ACHN (cell line): Measurements from ENCODE around the gene ZNF280D.

ENCODE experiments used
- DNase-seq: peaks from one replicate; pipeline ENCODE4 v3.0.0-alpha.2; 2015
- in situ Hi-C: cut with HindIII; loops from 2 replicates; pipeline ENCODE4 v1.10.0; 2017; ENCODE audit warnings: low sequenced_read_pairs, low pct_ligation_motif_present, low pct_unique_long_range_greater_than_20kb

Gene ZNF280D

DNA sequence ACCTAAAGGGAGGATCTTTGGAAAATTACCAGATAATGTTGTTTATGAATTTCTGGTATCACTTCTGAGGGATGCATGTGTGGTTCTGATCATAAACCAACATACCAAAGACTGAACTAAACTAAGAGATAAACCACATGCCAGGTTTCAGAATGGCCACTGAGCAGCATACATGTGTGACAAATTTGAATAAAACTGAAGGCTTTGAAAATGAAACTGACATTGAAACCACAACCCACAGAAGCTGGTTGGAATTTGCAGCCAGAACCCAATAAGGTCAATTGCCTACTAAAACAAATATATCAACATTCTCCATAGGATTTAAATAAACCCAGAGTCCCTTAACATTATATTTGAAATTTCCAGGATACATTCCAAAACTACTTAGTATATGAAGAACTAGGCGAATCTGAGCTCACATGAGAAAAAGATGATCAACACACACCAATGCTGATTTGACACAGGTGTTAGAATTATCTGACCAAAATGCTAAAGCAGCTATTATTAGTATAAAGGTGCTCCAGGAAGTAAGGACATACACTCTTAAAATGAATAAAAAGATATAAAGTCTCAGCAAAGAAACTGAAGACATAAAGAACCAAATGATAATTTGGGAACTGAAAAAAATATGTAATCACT lies 125.0 kb downstream of the ZNF280D start:
- no peak for DNase-seq
- in situ Hi-C loops: no loop called here

DNA sequence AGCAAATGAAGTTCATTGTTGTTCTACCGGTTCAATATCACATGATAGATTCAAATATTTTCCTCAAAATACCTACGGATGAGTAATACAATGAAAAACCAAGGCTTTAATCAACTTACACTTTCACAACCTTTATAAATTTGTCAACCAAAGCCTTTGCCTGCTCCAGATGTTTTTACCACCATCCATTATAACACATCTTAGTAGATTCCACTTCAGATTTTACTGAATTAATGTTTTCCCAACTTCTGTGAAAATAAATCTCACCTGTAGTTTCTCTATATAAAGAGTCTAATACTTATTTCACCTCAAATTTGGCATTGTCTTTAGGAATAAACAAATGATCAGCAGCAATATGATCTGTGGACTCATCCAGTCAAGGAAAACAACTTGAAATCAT lies 131.1 kb downstream of the ZNF280D start:
- in situ Hi-C loops: no loop called here
- DNase-seq: no peak

DNA sequence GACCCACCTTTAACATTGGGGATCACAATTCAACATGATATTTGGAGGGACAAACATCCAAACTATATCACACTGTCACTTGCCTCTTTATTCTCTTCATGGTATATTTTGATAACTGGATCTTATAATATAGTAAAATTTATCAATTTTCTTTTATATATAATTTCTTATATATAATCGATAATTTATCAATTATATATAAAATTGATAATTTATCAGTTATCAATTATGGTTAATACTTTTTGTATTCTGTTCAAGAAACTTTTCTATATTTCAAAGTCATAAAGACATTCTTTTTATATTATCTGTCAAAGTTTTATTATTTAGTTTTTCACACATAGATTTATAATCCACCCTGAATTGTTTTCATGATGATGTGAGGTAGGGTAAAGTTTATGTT lies 132.9 kb downstream of the ZNF280D start:
- in situ Hi-C loops: no loop called here
- no peak for DNase-seq

- in situ Hi-C loops: no loop called here
These were observed 134.3 kb downstream of the ZNF280D start for GRCh38 chr15:56598991-56599390.

DNA sequence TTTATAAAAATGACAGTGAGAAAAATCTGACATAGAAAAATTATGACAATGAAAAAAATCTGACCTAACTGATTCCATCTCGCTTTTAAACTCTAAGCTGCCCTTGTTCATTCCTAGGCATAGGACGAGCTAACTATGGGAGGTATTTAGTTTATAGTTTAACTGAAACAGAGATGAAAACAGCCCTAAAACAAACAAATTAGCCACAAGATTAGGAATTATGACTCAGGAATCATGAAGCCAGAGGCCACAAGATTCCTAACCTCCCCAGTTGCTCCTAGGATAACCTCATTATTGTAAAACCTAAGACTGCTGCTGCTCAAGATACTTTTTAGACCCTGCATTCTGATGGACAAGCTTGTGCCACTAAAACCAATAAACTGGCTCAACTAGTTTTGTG lies 145.6 kb downstream of the ZNF280D start:
- in situ Hi-C loops: no loop called here
- no peak for DNase-seq

More at GRCh38 chr15:56598991-56599390, 134.3 kb downstream of the ZNF280D start:
- no peak for DNase-seq

- in situ Hi-C loops: no loop called here
- no peak for DNase-seq
These were observed 147.1 kb downstream of the ZNF280D start for GRCh38 chr15:56586206-56586605.

GRCh38 chr15:56582785-56583184 lies 150.5 kb downstream of the ZNF280D start:
- in situ Hi-C loops: no loop called here
- DNase-seq: no peak
